Stimulated activated CD4-positive, alpha-beta T cell treated with anti-CD3 and anti-CD28 coated beads, Interleukin-15, amount 100 ng/mL, for 1 hour (primary cell): ENCODE measurements around the gene DRC1.

Source experiments
- DNase-seq, 2 donors: peaks; one replicate each; pipeline ENCODE4 v3.0.0-alpha.2; 2020; ENCODE audit warnings: low read depth in 1 of 2, low spot score in 1 of 2

DRC1 gene

GRCh38 chr2:26444236-26444635 is 42.5 kb downstream of the DRC1 start:
- DNase-seq = no peak

GRCh38 chr2:26448651-26449050 is 46.9 kb downstream of the DRC1 start:
- no peak for DNase-seq

GRCh38 chr2:26449278-26450030 is 47.7 kb downstream of the DRC1 start:
- DNase-seq = no peak

GRCh38 chr2:26450031-26450635 is 48.4 kb downstream of the DRC1 start:
- DNase-seq = no peak

GRCh38 chr2:26451700-26452099 is 50.0 kb downstream of the DRC1 start:
- no peak for DNase-seq

- DNase-seq = no peak
These were observed 52.0 kb downstream of the DRC1 start for GRCh38 chr2:26453421-26454329.

- no peak for DNase-seq
These were observed 52.9 kb downstream of the DRC1 start for GRCh38 chr2:26454561-26455001.

- no peak for DNase-seq
These were observed 53.4 kb downstream of the DRC1 start for GRCh38 chr2:26455037-26455669.

GRCh38 chr2:26455670-26456439 is 54.1 kb downstream of the DRC1 start:
- no peak for DNase-seq

GRCh38 chr2:26456440-26457250 is 54.9 kb downstream of the DRC1 start:
- no peak for DNase-seq

GRCh38 chr2:26457251-26457666 is 55.5 kb downstream of the DRC1 start:
- DNase-seq = no peak

- no peak for DNase-seq
These were observed 56.1 kb downstream of the DRC1 start for GRCh38 chr2:26457695-26458364.

- no peak for DNase-seq
These were observed 56.8 kb downstream of the DRC1 start for GRCh38 chr2:26458365-26459042.

GRCh38 chr2:26459991-26460612 is 58.4 kb downstream of the DRC1 start:
- DNase-seq = no peak

- DNase-seq = no peak
These were observed 58.9 kb downstream of the DRC1 start for GRCh38 chr2:26460613-26461031.

GRCh38 chr2:26461601-26462023 is 59.9 kb downstream of the DRC1 start:
- no peak for DNase-seq

GRCh38 chr2:26462100-26462499 is 60.4 kb downstream of the DRC1 start:
- no peak for DNase-seq
